ENCODE data around the gene YPEL2.
A peak's percentile ranks its signal among the peaks of the same experiment; 100 is the strongest.
"Not testable (repeated sequence)": the region's sequence is repeated elsewhere in the genome, so short reads cannot be mapped to it uniquely, and the experiment has no call there.

Gene YPEL2, protein sequence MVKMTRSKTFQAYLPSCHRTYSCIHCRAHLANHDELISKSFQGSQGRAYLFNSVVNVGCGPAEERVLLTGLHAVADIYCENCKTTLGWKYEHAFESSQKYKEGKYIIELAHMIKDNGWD

DNA sequence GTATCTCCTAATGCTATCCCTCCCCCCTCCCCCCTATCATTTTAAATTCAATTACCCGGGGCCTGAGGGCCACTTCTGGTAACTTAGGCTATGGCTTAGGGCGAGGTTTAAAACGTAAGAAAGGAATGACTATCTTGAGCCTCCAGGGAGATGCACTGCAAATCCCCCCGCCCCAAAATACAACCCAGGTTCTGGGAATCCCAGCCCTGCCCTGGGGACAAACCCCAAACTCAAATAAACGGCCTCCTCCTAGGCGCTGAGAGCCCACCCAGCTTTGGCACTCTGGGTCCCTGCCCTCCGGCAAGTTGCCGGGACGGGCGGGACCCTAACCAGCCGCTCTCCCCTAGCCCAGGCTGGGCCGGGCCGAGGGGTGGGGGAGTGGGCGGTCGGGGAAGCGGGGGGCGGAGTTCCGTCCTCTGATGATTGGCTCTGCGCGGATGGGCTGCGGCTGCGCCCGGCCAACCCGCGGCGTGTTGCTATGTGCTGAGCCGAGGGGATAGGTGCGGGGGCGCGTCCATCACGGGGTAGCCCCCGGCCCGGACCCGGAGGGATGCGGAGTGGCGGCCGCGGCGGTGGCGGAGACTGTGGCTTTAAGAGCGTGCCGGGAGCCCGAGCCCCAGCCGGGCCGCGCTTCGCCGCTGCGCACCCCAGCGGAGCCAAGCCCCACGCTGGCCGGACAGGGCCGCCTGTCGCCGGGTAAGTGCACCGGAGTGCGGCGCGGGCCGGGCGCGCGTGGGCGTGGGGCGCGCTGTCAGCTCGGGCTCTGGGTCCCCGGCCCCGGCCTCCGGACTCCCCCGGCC lies at the start of gene YPEL2:
TSS of gene YPEL2 (plus strand) at position 527 of the 800 bp plus-strand sequence. CDS start 21,755 bp downstream, outside the sequence.
- DNase-seq: peak; percentile 91

GRCh38 chr17:59284317-59284716 lies 47.1 kb upstream of the YPEL2 start:
- DNase-seq: no peak

DNA sequence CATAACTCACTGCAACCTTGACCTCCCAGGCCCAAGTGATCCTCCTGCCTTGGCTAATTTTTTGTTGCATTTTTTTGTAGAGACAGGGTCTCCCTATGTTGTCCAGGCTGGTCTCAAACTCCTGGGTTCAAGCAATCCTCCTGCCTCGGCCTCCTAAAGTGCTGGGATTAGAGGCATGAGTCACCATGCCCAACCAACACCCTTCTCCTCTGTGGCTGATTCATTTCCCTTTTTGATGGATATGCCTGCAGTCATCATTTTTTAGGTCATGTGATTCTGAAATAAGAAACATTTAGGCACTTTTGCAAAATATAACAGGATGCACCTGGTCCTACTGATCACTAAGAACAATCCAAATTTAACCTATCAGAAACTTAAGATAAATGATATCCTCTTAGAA lies 44.0 kb upstream of the YPEL2 start:
- DNase-seq: no peak

GRCh38 chr17:59287891-59288290 lies 43.6 kb upstream of the YPEL2 start:
- no peak for DNase-seq

GRCh38 chr17:59289981-59290301 lies 41.5 kb upstream of the YPEL2 start:
- no peak for DNase-seq

DNA sequence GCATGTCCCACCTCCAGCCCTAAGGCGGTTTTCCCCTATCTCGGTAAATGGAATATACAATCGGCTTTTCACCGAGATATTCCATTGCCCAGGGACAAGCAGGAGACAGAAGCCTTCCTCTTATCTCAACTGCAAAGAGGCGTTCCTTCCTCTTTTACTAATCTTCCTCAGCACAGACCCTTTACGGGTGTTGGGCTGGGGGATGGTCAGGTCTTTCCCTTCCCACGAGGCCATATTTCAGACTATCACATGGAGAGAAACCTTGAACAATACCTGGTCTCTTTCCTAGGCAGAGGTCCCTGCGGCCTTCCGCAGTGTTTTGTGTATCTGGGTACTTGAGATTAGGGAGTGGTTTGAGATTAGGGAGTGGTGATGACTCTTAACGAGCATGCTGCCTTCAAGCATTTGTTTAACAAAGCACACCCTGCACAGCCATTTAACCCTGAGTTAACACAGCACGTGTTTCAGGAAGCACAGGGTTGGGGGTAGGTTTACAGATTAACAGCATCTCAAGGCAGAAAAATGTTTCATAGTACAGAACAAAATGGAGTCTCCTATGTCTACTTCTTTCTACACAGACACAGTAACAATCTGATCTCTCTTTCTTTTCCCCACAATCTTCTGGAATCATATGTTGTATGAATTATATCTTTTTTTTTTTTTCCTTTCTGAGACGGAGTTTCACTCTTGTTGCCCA lies 41.0 kb upstream of the YPEL2 start:
- DNase-seq: not testable (repeated sequence)

DNA sequence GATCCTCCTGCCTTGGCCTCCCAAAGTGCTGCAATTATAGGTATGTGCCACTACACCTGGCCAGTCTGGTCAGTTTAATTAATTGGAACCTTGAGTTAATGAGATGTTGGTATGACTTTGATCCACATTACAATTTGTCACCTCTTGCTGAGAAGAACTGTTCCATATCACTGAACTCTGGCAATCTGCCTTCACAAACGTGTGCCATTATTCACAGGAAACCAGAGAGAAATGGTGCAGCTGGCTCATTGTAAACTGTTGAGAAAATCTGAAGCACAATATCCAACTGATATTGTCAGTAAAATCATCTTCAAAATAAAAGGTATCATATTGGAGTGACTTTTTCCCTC lies 39.3 kb upstream of the YPEL2 start:
- DNase-seq: no peak

DNA sequence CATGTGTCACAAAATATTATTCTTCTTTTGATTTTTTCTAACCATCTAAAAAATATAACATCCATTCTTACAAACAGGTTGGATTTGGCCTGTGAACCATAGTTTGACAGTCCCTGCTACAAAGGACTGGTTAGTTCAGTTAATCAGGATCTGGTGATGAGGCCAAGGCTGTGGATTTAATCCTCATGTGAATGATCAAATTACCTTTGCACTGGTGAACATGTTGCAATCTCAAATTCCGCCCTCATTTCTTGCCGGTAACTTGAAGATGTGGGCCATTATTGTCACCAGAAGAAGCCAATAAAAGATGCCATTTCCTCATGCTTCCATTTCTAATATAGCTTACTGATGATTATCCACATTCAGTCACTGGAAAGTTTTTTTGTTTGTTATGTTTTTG lies 35.3 kb upstream of the YPEL2 start:
- no peak for DNase-seq

- no peak for DNase-seq
These were observed 32.9 kb upstream of the YPEL2 start for GRCh38 chr17:59298521-59298920.

GRCh38 chr17:59299400-59300092 lies 31.9 kb upstream of the YPEL2 start:
- DNase-seq: no peak

DNA sequence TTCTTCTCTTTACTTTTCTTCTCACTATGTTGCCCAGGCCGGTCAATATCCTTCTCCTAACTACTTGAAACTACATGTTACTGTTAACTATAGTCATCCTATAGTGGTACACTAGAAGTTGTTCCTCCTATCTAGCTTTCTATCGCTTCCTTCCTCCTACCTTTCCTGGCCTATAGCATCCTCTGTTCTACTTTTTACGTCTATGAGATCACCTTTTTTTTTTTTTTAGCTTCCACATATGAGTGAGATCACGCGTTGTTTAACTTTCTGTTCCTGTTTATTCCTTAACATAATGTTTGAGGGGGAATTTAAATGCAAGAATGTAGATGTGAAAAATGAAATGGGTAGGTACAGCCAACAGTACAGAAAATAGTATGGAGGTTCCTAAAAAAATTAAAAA lies 30.5 kb upstream of the YPEL2 start:
- no peak for DNase-seq

GRCh38 chr17:59304811-59305210 lies 26.6 kb upstream of the YPEL2 start:
- no peak for DNase-seq

DNA sequence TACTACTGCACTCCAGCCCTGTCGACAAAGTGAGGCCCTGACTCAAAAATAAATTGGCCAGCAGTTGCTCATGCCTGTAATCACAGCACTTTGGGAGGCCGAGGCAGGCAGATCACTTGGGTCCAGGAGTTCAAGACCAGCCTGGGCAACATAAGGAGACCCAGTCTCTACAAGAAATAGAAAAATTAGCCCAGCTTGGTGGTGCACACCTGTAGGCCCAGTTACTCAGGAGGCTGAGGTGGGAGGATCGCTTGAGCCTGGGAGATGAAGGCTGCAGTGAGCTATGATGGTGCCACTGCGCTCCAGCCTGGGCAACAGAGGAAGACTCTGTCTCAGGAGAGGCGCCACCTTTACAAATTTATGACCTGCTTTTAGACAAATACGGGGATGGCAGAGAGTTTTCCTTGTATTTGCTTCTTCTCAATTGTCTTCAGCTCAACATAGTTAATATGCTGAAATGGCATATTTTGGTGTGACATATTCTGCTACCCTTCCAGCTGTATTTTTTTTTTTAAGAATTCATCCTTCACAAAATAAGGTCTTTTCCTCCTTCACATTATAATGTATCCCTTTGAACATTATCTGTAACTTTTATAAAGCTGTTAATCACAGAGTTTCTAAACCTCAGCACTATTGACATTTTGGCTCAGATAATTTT lies 21.1 kb upstream of the YPEL2 start:
- no peak for DNase-seq

DNA sequence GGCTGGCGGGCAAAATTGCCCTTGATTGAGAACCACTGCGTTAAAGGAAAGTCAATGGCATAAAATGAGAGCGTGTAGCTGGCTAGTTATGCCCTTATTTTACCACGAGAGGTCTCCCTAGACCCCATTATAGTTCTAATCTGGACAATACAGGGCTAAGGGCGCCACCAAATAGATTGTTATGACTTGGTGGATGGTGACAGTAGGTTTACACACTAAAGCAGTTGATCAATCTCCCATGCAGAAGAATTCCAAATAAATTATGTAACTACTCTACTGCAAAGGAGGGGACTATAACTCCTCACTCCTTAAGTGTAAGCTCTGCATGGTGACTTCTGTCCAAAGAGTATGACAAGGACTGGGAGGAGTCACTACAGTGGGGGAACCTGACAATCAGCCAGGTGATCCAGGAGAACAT lies 20.4 kb upstream of the YPEL2 start:
- DNase-seq: peak; percentile 21

- DNase-seq: not testable (repeated sequence)
These were observed 19.9 kb upstream of the YPEL2 start for GRCh38 chr17:59311521-59311920.

- no peak for DNase-seq
These were observed 15.6 kb upstream of the YPEL2 start for GRCh38 chr17:59315866-59316265.

DNA sequence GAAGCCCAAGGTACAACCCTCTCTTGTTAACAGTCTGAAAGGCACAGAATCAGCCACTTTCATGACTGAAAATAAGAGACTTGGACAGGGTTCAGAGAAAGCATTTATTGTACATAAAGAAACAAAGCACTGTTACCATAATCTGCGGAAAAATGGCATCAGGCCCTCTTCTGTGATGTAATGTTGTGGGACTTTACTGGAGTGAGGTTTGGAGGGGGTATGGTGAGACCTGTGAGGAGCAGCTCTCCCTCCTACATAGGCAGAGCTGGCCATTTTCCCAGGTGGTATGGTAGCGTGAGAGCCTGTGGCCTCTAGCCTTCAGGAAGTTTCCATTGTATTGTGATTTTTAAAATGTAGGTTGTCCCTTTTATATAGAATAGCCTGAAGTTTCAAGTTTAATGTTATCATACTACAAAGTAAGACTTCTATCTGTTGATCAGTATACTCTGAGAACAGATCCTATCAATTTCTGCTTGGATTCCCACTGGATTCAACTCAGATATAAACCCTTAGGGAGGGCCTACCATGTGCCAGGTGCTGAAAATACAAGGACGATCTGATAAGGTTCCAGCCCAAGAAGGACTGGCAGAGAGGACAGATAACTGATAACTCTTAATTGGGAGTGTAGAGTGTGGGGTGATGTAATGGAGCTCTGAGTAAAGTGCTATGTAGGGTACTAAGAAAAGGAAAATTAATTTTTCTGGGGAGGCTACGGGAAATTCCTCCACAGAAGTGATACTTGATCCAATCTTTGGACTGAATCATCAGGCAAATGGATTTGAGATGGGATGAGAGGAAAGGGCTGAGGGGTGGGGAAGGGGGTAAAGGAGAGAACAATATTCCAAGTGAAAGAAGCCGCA lies 4.1 kb upstream of the YPEL2 start:
- no peak for DNase-seq

GRCh38 chr17:59327981-59328290 lies 3.5 kb upstream of the YPEL2 start:
- DNase-seq: no peak

DNA sequence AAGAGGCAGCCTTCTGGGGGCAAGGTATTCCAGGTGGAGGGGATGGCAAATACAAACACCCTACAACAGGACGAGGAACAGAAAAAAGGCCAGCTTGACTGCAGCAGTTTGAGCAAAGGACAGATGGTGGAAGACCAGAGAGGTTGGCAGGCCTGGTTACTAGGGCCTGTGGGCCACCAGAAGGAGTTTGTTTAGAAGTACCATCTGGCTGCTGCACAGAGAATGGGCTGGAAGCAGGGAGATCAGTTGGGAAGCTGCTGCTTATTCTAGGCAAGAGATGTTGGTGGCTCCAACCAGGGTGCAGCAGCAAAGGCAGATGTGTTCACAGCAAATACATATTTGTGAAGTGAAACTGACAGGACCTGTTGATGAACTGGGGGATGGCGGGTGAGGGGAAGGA lies 2.9 kb upstream of the YPEL2 start:
- no peak for DNase-seq

GRCh38 chr17:59329176-59330052 lies 2.0 kb upstream of the YPEL2 start:
- DNase-seq: peak; percentile 47

Data from activated naive CD4-positive, alpha-beta T cell treated with anti-CD3 and anti-CD28 coated beads, Interleukin-2, amount 50 U/mL, for 16 hours (primary cell).